Body of pancreas (tissue), 4 donors: ENCODE results near the gene SMOC2. TPM values are rescaled to one million over a fixed set of nuclear protein-coding genes. Genes with fewer than 3 reads are reported as not detected.

ENCODE experiments used
- ATAC-seq: fragments of 150-250 bp; one replicate; pipeline ENCODE4 v1.9.1; 2016
- DNase-seq, 4 donors: peaks; one replicate each; pipeline ENCODE4 v3.0.0-alpha.2; 2019
- H3K27ac ChIP-seq, 4 donors: fragments of 200-600 bp; sonication (generic); 1 replicate in 3 of 4; 2 replicates in 1 of 4; pipeline versions ENCODE4 v1.5.1 to v1.6.1; 2016 to 2019; ENCODE audit warnings: mild to moderate bottlenecking in 1 of 4, mixed read lengths in 1 of 4, moderate library complexity in 1 of 4
- H3K27me3 ChIP-seq, 2 donors: fragments of 200-600 bp; sonication (generic); one replicate each; pipeline ENCODE4 v1.6.0; 2016; ENCODE audit warnings: mild to moderate bottlenecking in 1 of 2
- H3K36me3 ChIP-seq, 2 donors: fragments of 200-600 bp; sonication (generic); replicated peaks in 1 of 2; 2 replicates each; pipeline ENCODE4 v1.5.1; 2016; ENCODE audit warnings: low read depth in 2 of 2; ENCODE audit not compliant: insufficient read depth in 1 of 2
- H3K4me1 ChIP-seq: fragments of 200-600 bp; sonication (generic); one replicate; pipeline ENCODE4 v1.6.0; 2016
- H3K4me3 ChIP-seq, 2 donors: fragments of 200-600 bp; sonication (generic); 1 replicate in 1 of 2; 2 replicates in 1 of 2; pipeline ENCODE4 v1.5.1; 2016 to 2019
- H3K9me3 ChIP-seq, 3 donors: fragments of 200-600 bp; sonication (generic); 1 replicate in 2 of 3; 2 replicates in 1 of 3; pipeline ENCODE4 v1.5.1; 2016
- POLR2A ChIP-seq, 3 donors: fragments of 450-650 bp; IDR thresholded peaks; one replicate each; pipeline ENCODE4 v1.6.1; 2016; ENCODE audit warnings: antibody characterized with exemption in 3 of 3, mild to moderate bottlenecking in 2 of 3
- WGBS, 2 donors: methylation state at CpG; one replicate each; pipeline ENCODE4 v1.1.5; 2017; 5-methylcytosine and 5-hydroxymethylcytosine counted together
- intact Hi-C: fragments of 100-400 bp; cut with DNase I; formaldehyde crosslinking; loops from one replicate; pipeline ENCODE4 v1.15.1; 2023
- total RNA-seq, 2 donors: library from RNA; depleted of rRNA; stranded (reverse); fragments of >200 nt; gene quantifications; one replicate each; pipeline ENCODE4 v1.1.0, GENCODE V29; 2016
- TF ChIP-seq, protein P1 (sequence below), 7 experiments: fragments of 450-650 bp in 4 of 7; fragments of 200-600 bp in 3 of 7; sonication (generic) in 3 of 7; IDR thresholded peaks; one replicate each; pipeline ENCODE4 v1.5.1; 2016 to 2019; ENCODE audit warnings: antibody characterized with exemption in 7 of 7

Gene SMOC2
- total RNA-seq, 2 donors from 2014 or later = 22.7 to 31.4 TPM

DNA sequence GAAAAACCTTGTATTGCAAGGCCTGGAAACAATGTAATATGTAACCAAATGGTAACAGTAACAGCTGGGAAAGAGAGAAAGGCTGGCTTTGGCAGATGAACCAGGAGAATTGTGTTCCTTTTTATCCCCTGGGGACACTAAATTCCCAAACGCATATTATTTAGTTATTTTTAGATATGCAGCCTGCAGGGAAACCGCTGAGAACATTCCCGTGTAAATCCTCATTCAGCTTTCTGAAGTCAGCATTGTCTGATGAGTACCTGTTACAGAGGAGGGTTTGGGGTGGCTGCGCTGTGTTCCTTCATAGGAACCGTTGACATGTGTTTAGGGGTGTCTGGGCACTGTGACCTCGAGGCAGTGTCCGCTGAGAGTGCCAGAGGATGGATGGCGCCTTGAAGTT, 101.3 kb downstream of the SMOC2 start:
- no peak overlapping the region for H3K27ac ChIP-seq
- TF ChIP-seq POLR2A (IDR thresholded peaks at IDR 0.05) = no peak
- TF ChIP-seq, protein P1, sequence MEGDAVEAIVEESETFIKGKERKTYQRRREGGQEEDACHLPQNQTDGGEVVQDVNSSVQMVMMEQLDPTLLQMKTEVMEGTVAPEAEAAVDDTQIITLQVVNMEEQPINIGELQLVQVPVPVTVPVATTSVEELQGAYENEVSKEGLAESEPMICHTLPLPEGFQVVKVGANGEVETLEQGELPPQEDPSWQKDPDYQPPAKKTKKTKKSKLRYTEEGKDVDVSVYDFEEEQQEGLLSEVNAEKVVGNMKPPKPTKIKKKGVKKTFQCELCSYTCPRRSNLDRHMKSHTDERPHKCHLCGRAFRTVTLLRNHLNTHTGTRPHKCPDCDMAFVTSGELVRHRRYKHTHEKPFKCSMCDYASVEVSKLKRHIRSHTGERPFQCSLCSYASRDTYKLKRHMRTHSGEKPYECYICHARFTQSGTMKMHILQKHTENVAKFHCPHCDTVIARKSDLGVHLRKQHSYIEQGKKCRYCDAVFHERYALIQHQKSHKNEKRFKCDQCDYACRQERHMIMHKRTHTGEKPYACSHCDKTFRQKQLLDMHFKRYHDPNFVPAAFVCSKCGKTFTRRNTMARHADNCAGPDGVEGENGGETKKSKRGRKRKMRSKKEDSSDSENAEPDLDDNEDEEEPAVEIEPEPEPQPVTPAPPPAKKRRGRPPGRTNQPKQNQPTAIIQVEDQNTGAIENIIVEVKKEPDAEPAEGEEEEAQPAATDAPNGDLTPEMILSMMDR (IDR thresholded peaks at IDR 0.05) = no peak
- H3K36me3 ChIP-seq = no peaks in the 10 kb centered on the region
- 67 to 68% methylated on average over 8 of the region's 8 CpGs for WGBS, 2 donors
- H3K4me3 ChIP-seq = no peak overlapping the region
- no peak for DNase-seq
- no peaks in the 10 kb centered on the region for H3K4me1 ChIP-seq
- no peaks in the 10 kb centered on the region for H3K9me3 ChIP-seq
- H3K27me3 ChIP-seq = no peaks in the 10 kb centered on the region
- peak; percentile 33 for ATAC-seq
- intact Hi-C loops = no loop called here

DNA sequence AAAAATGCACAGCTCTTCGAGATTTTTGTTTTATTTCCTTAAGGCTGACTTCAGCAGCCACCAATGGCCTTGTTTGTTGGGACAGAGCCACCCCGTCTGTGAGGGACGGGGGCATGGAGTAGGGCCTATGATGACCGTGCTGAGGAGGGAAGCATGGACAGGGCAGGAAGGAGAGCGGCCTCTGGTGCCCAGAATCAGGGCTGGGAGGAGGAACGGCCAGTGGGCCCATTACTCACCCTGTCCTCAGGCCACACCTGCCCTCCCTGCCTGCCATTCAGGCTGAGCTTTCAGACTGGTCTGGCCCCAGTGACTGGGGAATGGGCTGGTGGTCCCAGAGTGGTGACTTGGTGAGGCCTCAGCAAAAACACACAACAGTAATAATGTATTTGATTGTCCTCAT, 104.4 kb downstream of the SMOC2 start:
- Histone ChIP-seq H3K27me3 (no peaks in the 10 kb centered on the region), H3K36me3 (no peaks in the 10 kb centered on the region), H3K4me3 (no peak overlapping the region), H3K27ac (no peak overlapping the region), H3K4me1 (no peaks in the 10 kb centered on the region), H3K9me3 (no peaks in the 10 kb centered on the region)
- intact Hi-C loops = no loop called here
- ATAC-seq (no peak), DNase-seq (peak in 1 of 4 donors; percentile 14)
- WGBS, 2 donors = 70 to 76% methylated on average over 6 of the region's 6 CpGs
- no peak for TF ChIP-seq POLR2A (IDR thresholded peaks at IDR 0.05)
- TF ChIP-seq, protein P1 (IDR thresholded peaks at IDR 0.05) = no peak

DNA sequence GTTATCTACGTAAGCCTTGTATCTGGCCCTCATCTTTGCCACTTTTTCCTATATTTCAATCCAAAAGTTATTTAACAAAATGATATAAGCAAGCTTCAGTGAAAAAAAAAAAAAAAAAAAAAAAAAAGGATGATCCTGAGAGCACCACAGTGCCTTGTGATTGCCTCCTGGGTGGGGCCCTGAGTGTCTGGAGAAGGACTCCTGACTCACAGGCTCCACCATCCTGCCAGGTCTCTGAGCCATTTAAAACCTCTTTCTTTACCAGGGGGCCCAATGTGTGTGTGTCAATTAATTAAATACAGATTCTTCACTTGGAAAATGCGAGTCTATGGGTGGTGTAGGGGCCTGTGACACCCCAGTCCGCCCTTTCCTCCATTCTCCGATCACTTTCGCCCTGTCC, 105.2 kb downstream of the SMOC2 start:
- TF ChIP-seq, protein P1 (IDR thresholded peaks at IDR 0.05) = no peak
- no peak for TF ChIP-seq POLR2A (IDR thresholded peaks at IDR 0.05)
- H3K4me3 ChIP-seq = no peak overlapping the region
- H3K4me1 ChIP-seq = no peaks in the 10 kb centered on the region
- H3K27me3 ChIP-seq = no peaks in the 10 kb centered on the region
- H3K36me3 ChIP-seq = no peaks in the 10 kb centered on the region
- no peak overlapping the region for H3K27ac ChIP-seq
- no peaks in the 10 kb centered on the region for H3K9me3 ChIP-seq
- DNase-seq (peak in 1 of 4 donors; percentile 25), ATAC-seq (no peak)
- intact Hi-C loops = no loop called here
- 87 to 92% methylated on average over 5 of the region's 5 CpGs for WGBS, 2 donors

DNA sequence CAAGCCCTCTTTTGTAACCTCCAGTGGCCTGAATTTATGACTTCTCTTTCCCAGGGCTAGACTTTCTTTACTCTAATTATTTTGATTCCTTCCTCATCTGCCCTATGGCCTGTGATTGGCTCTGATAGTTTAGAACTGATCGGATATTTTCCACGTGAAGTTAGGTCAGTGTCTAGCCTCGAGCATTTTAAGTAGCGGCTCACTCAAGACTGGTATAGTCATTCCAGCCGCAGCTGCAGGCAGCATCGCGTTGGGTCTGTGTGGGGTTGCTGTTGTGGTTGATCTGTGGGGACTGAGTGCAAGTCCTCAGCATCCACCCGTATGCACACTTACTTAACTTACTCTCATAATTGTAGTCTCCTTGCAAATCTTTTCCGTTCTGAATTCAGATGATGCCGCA, 105.7 kb downstream of the SMOC2 start:
- H3K27ac ChIP-seq = no peak overlapping the region

DNA sequence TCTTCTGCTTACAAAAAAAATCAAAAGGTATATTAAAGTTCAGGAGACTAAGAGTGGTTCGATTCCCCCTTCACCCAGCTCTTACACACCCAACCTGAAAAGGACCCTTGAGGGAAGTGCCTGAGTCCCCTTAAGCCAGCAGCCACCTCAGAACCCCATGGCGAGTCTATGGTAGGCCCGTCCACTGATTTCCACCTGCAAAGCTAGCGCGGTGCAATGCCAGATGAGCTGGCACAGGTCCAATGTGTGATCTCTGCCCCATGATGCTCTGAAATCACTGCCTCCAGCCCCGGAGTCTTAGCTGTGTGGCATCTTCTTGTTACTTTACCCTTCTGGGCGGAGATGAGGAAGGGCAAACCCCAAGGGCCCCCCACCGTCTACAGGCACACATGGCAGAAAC, 109.3 kb downstream of the SMOC2 start:
- TF ChIP-seq, protein P1 (IDR thresholded peaks at IDR 0.05) = no peak
- no peak for TF ChIP-seq POLR2A (IDR thresholded peaks at IDR 0.05)
- H3K27me3 ChIP-seq = no peaks in the 10 kb centered on the region
- H3K4me3 ChIP-seq = no peak overlapping the region
- intact Hi-C loops = no loop called here
- H3K9me3 ChIP-seq = no peaks in the 10 kb centered on the region
- ATAC-seq (no peak), DNase-seq (no peak)
- WGBS, 2 donors = 78 to 84% methylated on average over 8 of the region's 8 CpGs
- H3K27ac ChIP-seq = no peak overlapping the region
- no peaks in the 10 kb centered on the region for H3K4me1 ChIP-seq
- H3K36me3 ChIP-seq = no peaks in the 10 kb centered on the region

More for the DNA sequence above, 105.7 kb downstream of the SMOC2 start:
- DNase-seq = no peak
- Histone ChIP-seq H3K4me1 (no peaks in the 10 kb centered on the region), H3K4me3 (no peak overlapping the region), H3K27me3 (no peaks in the 10 kb centered on the region), H3K9me3 (no peaks in the 10 kb centered on the region), H3K36me3 (no peaks in the 10 kb centered on the region)
- 87 to 91% methylated on average over 10 of the region's 10 CpGs for WGBS, 2 donors
- no peak for ATAC-seq
- TF ChIP-seq, protein P1 (IDR thresholded peaks at IDR 0.05) = no peak
- TF ChIP-seq POLR2A (IDR thresholded peaks at IDR 0.05) = no peak
- intact Hi-C loops = no loop called here
